Coronary artery (tissue), 2 donors: ENCODE measurements around the gene WDR62.
A peak's percentile ranks its signal among the peaks of the same experiment; 100 is the strongest.

Experiments
- DNase-seq: peaks from one replicate; pipeline ENCODE4 v3.0.0-alpha.2; 2017; ENCODE audit warnings: low spot score
- H3K27ac ChIP-seq, 2 donors: fragments of 200-600 bp; sonication (generic); one replicate each; pipeline ENCODE4 v1.5.1; 2016 to 2019
- H3K4me3 ChIP-seq: fragments of 200-600 bp; sonication (generic); 2 replicates; pipeline ENCODE4 v1.5.1; 2016; ENCODE audit warnings: mild to moderate bottlenecking, moderate library complexity
- TF ChIP-seq, protein P1 (sequence below): fragments of 200-600 bp; sonication (generic); IDR thresholded peaks from one replicate; pipeline ENCODE4 v1.5.1; 2019; ENCODE audit warnings: antibody characterized with exemption

WDR62 gene

DNA sequence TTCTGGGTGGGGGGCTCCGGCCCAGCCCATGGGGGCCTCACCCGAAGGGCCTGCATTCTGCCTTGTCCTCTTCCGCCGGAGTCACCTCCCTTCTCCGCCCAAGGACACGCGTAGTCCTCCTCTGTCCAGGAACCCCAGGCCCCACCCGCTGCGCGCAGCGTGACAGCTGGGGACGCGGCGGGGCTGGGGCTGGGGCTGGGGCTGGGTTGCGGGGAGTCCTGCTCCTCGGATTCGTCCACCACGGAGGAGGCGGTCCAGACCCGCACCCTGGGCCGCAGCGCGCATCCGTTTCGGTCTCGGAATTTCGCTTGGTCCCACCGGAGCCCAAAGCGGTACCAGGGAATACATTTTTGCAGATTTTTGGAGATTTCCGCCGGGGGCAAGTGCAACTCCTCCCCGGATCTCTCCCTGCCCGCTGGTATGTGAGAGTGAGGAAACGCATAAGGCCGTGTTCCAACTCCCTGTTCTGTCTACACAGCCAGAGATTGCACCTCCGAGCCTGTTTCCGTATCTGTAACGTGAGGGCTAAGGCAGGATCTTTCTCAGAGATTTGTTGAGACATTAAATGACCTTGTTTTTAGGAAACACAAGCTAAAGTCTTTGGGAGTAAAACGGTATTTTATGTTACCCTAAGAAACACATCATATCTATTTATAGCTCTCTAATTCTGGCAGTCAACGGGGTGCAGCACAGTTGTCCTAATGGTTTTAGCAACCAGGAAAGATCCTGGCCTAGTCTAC is 97.8 kb downstream of the WDR62 start, which contains the start of gene COX7A1:
Gene COX7A1 (minus strand): TSS at position 96 of the 740 bp plus-strand sequence. CDS start 40 bp downstream, at position 56.
- peak within 1 kb of the TSS; percentile 90 for H3K4me3 ChIP-seq
- H3K27ac ChIP-seq, result peak within 1 kb of the TSS; percentile 96 to 99
- TF ChIP-seq, protein P1, sequence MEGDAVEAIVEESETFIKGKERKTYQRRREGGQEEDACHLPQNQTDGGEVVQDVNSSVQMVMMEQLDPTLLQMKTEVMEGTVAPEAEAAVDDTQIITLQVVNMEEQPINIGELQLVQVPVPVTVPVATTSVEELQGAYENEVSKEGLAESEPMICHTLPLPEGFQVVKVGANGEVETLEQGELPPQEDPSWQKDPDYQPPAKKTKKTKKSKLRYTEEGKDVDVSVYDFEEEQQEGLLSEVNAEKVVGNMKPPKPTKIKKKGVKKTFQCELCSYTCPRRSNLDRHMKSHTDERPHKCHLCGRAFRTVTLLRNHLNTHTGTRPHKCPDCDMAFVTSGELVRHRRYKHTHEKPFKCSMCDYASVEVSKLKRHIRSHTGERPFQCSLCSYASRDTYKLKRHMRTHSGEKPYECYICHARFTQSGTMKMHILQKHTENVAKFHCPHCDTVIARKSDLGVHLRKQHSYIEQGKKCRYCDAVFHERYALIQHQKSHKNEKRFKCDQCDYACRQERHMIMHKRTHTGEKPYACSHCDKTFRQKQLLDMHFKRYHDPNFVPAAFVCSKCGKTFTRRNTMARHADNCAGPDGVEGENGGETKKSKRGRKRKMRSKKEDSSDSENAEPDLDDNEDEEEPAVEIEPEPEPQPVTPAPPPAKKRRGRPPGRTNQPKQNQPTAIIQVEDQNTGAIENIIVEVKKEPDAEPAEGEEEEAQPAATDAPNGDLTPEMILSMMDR, result no peak
- peak; percentile 91 for DNase-seq

DNA sequence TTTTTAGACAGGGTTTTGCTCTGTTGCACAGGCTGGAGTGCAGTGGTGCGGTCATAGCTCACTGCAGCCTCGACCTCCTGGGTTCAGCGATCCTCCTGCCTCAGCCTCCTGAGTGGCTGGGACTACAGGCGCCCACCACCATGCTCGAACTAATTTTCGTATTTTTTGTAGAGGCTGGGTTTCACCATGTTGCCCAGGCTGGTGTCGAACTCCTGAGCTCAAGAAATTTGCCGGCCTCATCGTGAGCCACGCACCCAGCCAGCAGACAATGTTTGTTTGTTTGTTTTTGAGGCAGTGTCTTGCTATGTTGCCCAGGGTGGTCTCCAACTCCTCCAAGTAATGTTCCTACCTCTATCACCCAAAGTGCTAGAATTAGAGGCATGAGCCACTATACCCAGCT is 98.4 kb downstream of the WDR62 start:
- TF ChIP-seq, protein P1, result no peak
- Histone ChIP-seq H3K27ac (peak overlapping the region; percentile 96 to 99), H3K4me3 (peak overlapping the region; percentile 90)
- no peak for DNase-seq
